HG03103 (cell line): ENCODE results near the gene RPL37A.
A peak's percentile ranks its signal among the peaks of the same experiment; 100 is the strongest.

Experiments
- ATAC-seq: cut with Tn5 transposase; IDR thresholded peaks from one replicate; pipeline ENCODE4 v1.9.1; 2021; ENCODE audit warnings: low read depth; ENCODE audit not compliant: unreplicated experiment

RPL37A gene

DNA sequence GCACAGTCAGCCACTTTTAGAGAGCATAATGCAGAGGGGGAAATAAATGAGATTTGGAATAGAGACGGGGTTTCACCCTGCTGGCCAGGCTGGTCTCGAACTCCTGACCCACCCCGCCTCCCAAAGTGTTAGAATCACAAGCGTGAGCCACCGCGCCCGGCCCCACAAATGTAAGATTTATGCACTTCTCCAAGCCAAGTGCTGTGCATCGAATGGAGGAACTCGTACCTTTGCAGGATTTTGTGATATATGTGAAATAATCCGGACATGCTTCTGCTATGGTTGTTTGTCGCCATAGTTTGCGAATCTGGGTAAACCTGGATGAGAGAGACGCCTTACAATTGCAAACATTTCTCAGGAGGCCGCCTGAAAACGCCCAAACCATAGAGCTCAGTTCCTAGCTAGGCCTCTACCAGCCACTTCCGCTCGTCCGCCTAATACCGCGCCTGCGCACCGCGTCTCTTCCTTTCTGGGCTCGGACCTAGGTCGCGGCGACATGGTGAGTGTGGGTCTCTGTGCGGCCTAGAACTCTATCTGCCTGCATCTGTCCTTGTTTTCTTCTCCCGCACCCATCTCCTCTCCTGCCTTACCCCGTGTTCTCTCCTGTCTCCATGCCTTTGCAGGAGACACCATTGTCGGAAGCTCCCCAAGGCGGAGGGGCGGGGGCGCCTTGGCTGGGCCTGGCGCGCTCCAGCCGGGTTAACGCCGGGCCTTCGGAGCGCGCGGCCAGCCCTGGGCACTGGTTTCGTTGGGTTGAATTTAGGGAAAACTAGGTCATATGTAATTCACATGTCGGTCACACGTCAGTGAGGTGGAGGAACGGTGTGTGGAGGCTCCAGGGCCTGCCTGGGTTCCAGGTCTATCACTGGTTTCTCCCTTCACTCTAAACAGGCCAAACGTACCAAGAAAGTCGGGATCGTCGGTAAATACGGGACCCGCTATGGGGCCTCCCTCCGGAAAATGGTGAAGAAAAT is at the start of gene RPL37A:
TSS of gene RPL37A (plus strand) at position 466 of the 974 bp plus-strand sequence. CDS start at position 497, 31 bp downstream.
- peak; percentile 78 for ATAC-seq

DNA sequence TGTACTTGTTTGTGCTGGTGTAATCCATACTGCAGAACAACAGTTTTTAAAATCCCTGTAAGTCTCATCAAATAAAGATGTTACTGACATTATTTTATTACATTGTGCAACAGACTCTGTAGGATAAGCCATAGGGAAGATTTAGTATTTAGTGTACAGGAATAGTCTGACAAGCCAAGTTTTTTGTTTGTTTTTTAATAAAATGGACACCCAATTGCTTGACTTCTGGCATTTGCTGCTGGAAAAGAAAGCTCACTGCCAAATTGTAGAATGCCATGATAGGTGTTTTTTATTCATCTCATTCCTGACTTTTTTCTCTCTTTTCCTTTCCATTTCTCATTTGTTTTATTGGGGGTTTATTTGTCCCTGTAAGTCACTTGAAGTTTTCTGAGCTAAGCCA is 48.3 kb upstream of the RPL37A start:
- no peak for ATAC-seq

DNA sequence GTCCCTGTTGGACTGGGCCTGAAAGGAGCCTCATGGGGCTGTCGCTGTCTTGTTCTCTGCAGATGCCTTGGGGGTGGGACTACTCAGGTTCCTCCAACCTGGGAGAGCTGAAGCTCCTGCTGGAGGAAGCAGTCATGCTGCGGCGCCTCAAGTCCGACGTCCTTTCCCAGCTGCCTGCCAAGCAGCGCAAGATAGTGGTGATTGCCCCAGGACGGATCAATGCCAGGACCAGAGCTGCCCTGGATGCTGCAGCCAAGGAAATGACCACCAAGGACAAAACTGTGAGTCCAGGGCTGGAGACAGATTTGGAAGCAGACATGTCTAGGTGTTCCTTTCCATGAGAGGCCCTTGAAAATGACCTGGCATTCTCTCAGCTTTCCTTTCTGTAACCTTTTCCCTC is 47.9 kb upstream of the RPL37A start:
- ATAC-seq: no peak

DNA sequence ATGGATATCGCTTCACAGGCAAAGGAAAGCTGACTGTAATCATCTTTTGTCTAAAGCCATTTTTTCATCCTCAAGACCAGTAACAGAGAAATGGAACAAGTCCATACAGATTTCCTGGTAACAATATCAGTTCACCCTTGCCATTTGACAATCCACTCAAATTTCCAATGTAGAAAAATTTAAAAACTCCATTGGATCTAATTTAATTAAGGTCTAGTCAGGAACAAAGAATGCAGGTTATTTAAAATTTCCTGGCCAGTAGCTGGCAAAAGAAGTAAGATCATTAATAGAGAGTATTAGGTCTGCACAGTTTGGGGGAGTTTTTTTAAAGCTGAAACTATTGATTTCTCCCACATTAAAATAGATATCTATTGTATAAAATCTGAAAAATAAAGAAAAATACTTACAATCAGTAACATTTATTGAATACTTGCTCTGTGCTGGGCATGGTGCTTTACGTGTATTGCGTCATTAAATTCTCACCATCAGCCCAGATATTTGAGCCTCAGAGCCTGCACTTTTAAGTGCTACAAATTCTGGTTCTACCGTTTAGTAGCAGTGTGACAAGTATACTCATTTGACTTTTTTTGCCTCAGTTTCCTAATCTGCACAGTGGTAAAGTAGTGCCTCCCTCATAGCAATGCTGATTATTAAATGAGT is 44.6 kb upstream of the RPL37A start:
- ATAC-seq: no peak

DNA sequence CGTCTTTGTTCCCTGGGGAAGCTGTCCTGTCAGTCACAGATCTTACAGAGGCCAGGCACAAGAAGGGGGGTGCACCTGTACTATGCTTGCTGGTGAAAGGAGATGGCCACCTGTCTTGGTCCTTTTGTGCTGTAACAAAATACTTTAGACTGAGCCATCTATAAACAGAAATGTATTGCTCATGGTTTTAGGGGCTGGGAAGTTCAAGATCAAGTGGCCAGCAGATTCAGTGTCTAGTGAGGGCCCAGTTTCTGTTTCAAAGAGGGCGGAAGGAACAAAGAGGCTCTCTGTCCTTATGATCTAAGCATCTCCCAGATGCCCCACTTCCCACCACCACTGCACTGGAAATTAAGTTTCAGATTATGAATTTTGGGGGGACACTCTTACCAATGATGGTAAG is 35.5 kb upstream of the RPL37A start:
- ATAC-seq: no peak

DNA sequence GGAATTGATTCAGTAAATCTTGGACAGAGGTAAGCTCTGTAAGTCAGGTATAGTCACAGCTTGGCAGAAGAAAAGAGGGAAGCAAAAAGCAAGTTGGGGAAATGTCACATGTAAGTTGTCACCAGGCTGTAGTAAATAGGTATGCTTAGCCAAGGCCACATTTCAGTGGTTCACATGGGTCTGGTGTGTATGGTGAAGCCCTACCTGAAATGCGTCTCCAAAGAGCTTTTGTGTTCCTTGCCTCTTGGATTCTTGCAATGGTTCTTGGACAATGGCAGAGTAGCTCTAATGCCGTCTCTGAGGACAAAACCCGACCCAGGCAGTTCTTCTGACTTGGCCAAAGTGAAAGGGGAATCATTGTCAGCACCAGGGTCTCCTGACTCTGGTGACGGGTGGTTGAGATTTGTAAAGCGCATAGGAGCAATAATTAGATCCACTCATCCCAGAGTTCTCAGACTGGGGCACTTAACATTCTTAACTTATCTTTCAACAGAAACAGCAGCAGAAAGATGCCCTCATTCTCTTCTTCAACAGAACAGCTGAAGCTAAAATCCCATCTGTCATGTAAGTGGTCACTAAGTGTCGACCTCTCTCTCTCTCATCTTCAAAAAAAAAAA is 34.4 kb upstream of the RPL37A start:
- no peak for ATAC-seq

DNA sequence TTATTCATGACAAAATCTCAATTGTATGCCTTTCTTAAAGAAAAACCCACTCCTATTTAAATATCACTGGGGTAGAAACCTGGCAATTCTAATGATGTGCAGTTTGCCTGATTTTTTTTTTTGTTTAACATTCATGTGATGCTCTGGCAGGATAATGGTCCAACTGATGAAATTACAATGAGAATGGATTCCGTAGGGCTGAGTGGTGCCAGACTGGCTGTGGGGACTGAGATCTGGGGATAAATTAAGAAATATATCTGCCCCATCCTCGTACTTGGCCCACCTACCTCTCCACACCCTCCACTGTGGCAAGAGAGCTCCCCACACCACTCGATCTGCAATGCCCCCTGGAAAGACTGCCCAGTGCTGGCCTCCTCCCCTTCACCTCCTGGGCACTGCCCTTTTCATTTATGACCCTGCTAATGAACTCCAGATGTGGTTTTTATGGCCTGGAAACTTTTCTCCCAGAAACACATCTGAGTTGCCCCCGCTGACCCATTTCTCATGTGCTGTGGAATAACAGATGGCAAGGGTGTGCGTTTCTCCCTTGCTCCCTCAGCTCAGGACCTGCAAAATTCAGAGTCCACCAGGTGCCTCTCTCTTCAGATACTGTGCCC is 33.0 kb upstream of the RPL37A start:
- no peak for ATAC-seq

DNA sequence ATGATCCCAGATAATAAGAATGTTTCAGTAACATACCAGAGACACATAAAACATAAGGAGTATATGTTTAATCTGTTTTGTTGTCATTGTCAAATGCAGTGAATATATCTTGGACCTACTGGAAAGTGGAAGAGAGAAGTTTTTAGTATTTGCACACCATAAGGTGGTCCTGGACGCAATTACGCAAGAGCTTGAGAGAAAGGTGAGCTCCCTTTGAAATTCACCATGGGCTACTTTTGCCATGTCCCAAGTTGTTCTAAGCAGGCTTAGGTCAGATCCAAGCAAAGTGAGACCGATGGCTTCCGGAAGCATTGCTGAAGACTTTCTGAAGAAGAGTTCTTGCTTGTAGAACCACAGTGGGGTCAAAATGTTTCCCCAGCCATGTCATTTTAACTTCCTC is 30.8 kb upstream of the RPL37A start:
- no peak for ATAC-seq

DNA sequence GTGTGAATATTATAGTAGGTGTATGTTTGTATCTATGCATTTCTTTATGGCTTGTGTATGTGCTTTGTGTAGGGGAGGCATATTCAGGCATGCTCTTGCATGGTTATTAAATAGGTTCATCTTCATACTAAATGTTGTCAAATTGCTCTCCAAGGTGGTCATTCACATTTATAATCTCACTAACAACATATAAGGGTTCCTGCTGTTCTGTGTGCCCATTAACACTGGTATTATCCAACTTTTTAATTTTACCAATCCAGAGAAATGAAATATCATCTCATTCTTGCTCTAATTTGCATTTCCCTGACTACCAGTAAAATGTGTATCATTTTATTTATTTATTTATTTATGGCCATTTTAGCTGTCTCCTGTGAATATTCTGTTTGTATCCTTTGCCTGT is 29.0 kb upstream of the RPL37A start:
- no peak for ATAC-seq

DNA sequence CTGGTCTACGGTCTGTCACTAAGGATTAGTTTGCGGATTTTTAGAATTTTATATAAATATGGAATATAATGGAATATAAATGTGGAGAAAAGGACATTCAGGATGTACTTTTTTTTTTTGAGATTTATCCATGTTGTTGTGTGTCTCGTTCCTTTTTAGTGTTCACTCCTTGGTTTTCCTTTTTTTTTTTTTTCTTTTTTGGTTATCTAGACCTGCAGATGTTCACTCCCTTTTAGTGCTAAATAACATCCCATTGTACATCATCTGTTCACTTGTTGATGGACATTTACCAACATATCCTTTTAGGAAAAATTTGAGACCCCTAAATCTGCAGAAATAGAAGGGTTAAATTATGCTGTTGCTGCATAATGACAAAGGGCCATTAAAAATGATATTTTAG is 25.5 kb upstream of the RPL37A start:
- no peak for ATAC-seq

DNA sequence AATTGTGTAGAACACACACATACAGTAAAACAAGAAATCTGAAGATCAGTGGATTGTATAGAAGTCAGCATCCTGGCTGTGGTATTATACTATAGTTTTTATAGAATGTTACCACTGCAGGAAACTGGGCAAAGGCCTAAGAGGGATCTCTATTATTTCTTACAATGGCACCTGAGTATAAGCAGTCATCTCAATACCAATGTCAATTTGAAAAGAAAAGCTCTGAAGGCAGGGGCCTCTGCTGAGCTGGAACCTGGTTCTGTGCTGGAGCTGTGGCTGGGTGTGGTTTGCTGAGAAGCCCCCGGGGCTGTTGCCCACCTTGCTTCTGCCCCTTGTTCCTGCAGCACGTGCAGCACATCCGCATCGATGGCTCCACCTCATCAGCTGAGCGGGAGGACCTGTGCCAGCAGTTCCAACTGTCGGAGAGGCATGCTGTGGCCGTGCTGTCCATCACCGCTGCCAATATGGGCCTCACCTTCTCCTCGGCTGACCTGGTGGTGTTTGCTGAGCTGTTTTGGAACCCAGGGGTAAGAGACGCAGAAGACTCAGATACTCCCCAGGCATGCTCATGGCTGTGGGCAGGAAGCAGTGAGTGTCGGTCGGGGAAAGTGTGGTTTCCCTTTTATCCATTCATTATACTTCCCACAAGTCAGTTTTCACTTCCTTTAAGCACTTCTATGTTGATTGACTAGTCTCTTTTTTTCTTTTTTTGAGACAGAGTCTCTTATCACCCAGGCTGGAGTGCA is 23.5 kb upstream of the RPL37A start:
- ATAC-seq: peak; percentile 68

DNA sequence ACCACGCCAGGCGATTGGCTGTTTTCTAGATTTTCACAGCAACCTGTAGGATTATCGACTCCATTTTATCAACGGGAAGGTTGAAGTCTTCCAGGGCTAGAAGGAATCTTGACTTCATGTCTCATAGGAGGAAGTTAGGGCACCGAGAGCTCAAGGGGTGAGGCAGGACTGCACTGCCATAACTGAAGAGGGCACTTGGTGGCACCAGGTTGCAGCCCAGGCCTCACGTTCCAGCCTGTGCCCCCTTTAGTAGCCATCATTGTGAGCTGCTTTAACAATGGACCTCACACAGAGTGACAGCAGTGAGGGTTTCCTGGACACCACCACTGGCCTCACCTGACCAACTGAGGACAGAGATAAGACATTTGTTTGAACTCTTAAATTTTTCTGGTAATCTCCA is 22.9 kb upstream of the RPL37A start:
- no peak for ATAC-seq

DNA sequence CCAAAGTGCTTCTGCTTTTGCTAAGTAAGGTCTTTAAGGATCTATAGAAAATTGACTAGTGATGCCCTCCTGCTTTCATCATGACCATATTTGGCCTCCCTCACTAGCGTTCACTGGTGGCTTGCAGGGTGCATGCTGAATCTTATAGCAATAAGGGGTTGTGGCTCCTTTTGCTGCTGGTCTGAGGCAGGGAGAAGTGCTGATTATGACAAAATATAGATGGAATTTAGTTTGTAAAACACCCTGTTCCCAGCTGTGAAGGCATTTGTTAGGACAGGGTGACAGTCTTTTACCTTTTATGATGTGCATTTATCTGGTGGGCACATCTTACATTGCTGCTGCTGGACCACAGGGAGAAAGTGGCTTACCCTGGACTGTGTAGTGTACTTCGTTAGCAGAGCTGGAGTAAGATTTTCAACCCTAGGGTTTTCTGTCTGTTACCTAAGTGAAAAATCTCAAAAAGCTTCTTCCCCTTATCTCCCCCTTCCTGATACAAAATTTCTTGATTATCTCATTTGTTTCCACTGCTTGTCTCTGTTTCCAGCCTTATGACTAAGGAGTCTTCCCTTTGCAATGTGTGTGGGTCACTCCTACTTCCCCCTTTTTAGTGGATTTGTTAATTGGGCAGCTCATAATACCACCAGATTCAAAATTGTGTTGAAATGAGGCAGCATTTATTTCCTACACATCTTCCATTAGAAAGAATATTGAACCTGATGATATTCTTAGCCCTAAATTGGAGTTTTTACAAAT is 21.2 kb upstream of the RPL37A start:
- no peak for ATAC-seq

DNA sequence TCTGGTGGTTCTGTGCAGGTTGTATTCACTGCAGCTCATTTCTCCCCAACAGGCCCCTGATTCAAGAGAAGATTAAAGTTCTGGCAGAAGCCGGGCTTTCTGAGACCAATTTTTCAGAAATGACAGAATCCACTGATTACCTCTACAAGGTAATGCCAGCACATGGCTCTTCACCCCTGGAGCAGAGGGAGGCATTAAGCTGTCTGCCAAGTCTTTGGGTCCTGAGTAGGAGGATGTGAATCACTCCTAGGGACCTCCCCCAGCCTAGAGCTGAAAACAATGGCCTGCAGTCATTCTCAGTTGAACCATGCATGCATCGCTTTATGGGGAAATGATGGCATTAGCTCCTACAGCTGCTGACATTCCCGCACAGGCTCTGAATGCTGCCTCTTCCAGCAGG is 20.5 kb upstream of the RPL37A start:
- no peak for ATAC-seq

DNA sequence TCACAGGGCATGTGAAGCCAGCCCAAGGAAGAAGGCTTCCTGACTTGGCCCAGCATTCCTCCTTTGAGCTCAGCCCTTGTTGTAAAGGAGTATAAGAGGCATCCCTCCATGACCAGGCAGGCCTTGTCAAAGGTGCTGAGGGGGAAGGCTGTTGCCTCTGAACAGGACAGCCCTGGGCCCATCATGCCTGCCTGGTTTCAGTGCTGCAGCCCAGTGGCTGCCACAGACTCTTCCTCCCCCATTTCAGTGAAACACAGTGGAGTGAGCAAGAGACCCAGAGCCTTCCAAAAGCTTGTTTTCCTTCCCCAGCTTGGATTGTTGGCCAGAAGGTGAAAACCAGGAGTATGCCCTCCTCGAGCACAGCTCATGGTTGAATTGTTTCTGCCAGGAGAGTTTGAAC is 19.9 kb upstream of the RPL37A start:
- no peak for ATAC-seq

DNA sequence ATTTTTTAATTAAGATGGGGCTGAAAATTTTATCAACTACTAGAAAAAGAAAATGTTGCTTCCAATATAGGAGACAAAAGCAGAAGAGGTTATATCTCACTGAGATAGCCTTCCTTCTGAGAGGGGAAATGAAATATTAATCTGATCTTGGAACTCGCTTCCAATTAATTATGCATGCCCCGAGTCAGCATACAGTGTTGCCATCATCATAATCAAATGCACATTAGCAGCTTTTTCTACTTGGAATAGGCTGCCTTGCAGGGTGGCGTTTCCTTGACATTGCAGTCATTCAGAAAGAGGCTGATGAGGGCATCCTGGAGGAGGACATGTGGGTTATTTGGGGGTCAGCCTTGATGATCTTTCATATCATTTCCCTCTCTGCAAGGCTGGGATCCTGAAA is 18.4 kb upstream of the RPL37A start:
- no peak for ATAC-seq

DNA sequence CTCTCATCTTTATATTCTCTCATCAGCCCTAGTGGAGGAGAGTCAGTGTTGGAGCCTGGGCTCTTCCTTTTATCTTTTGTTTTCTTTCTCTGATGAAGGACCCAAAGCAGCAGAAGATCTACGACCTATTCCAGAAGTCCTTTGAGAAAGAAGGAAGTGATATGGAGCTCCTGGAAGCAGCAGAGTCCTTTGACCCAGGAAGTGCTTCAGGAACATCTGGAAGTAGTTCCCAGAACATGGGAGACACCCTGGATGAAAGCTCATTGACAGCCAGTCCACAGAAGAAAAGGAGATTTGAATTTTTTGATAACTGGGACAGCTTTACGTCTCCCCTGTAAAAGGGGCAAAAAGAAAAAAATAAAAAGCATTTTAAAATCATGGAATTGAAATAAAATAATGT is 16.0 kb upstream of the RPL37A start:
- ATAC-seq: no peak

DNA sequence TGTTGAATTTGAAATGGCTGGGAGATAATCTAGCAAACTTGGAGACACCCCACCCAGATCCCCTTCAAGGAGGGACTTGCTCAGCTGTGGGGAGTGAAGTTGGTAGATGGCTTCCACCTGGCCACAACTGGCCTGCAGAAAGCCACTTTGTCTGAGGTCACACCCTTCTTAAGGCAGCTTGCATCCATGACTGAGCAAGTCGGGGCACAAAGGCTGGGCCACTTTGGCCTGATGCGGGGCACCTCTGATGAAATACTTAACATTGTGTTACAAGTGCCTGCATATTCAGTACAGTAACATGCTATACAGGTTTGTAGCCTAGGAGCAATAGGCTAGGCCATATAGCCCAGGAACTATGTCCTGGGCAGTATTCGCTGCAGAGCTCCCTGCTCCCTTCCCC is 13.4 kb upstream of the RPL37A start:
- no peak for ATAC-seq

DNA sequence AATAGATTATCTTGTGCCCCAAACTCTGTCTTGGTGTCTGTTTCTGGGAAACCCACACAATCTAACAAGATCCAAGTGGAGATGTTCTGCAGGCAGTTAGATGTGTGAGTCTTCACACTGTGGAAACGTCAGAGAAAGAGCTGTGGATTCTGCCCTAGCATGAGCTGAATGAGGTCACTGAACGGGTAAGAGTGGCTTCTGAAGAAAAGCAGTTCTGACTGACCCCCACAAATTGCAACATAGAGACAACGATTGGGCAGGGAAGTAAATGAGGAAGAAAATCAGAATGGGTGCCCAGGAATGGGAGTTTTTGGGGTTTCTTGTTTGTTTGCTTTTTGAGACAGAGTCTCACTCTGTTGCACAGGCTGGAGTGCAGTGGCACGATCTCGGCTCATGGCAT is 12.9 kb upstream of the RPL37A start:
- no peak for ATAC-seq

DNA sequence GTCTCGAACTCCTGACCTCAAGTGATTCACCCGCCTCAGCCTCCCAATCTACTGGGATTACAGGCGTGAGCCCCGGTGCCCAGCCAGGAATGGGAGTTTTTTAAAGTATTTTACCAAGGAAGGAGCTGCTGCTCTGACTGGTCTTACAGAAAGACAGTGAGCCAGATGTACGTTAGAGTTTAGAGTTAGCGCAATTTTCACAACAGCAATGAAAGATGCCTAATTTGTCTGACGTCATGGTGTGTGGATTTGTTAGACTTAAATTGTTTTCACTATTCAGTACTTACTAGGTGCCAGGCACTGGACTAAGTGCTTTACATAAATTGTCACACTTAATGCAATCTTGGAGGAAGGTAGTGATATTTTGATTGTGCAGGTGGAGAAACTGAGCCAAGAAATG is 12.4 kb upstream of the RPL37A start:
- ATAC-seq: no peak
